DND-41 (cell line): ENCODE data around the gene SMYD5.

Experiments used
- CTCF ChIP-seq: IDR thresholded peaks from 2 replicates; pipeline ENCODE4 v1.5.1; 2012; ENCODE audit warnings: borderline replicate concordance, low read length, moderate library complexity, mild to moderate bottlenecking; ENCODE audit not compliant: poor library complexity, severe bottlenecking; ENCODE audit errors: extremely low read depth
- EZH2 ChIP-seq: IDR thresholded peaks from 3 replicates; pipeline ENCODE4 v1.6.1; 2012; ENCODE audit warnings: borderline replicate concordance, low read depth, mild to moderate bottlenecking, moderate library complexity, low read length, inconsistent platforms; ENCODE audit not compliant: severe bottlenecking

- TF ChIP-seq CTCF, result no peak
- no peak for TF ChIP-seq EZH2
Observed at GRCh38 chr2:73176205-73176880, 37.7 kb upstream of the SMYD5 start.
